NK-92 treated with Interleukin-12 subunit alpha and Interleukin-12 subunit beta, amount 100 ng/mL, for 24 hours (cell line): Measurements from ENCODE around the gene XPO4.
"Not testable (repeated sequence)": the region's sequence is repeated elsewhere in the genome, so short reads cannot be mapped to it uniquely, and the experiment has no call there.

ENCODE experiments used
- DNase-seq: peaks from one replicate; lab custom pipeline; 2025; lab: John Stamatoyannopoulos, UW

XPO4 gene

GRCh38 chr13:20902438-20903163 lies at the start of gene XPO4:
TSS of gene XPO4 (minus strand) at chr13:20902746. CDS start at chr13:20902738, 8 bp downstream.
- peak; percentile 78 for DNase-seq

- DNase-seq: not testable (repeated sequence)
These were observed 45.5 kb upstream of the XPO4 start for GRCh38 chr13:20948001-20948400.

- DNase-seq: no peak
These were observed 43.4 kb upstream of the XPO4 start for GRCh38 chr13:20945952-20946383.

GRCh38 chr13:20942938-20943559 lies 40.5 kb upstream of the XPO4 start:
- no peak for DNase-seq

GRCh38 chr13:20940511-20940910 lies 38.0 kb upstream of the XPO4 start:
- DNase-seq: not testable (repeated sequence)

- DNase-seq: no peak
These were observed 37.5 kb upstream of the XPO4 start for GRCh38 chr13:20940083-20940482.

GRCh38 chr13:20939662-20940061 lies 37.1 kb upstream of the XPO4 start:
- DNase-seq: no peak

- DNase-seq: no peak
These were observed 35.8 kb upstream of the XPO4 start for GRCh38 chr13:20938302-20938701.

- no peak for DNase-seq
These were observed 25.2 kb upstream of the XPO4 start for GRCh38 chr13:20927596-20928257.

GRCh38 chr13:20925395-20925790 lies 22.8 kb upstream of the XPO4 start:
- not testable (repeated sequence) for DNase-seq

- DNase-seq: peak; percentile 33
These were observed 22.3 kb upstream of the XPO4 start for GRCh38 chr13:20924758-20925394.

- DNase-seq: no peak
These were observed 20.7 kb upstream of the XPO4 start for GRCh38 chr13:20923272-20923671.

- DNase-seq: no peak
These were observed 19.0 kb upstream of the XPO4 start for GRCh38 chr13:20921572-20921971.

- DNase-seq: not testable (repeated sequence)
These were observed 13.1 kb upstream of the XPO4 start for GRCh38 chr13:20915676-20916075.

- DNase-seq: no peak
These were observed 8.5 kb upstream of the XPO4 start for GRCh38 chr13:20911037-20911436.

- DNase-seq: no peak
These were observed 6.4 kb upstream of the XPO4 start for GRCh38 chr13:20908714-20909497.

GRCh38 chr13:20904908-20905307 lies 2.4 kb upstream of the XPO4 start:
- DNase-seq: no peak

GRCh38 chr13:20903164-20903475 lies 574 bp upstream of the XPO4 start:
- no peak for DNase-seq

GRCh38 chr13:20901668-20902437 lies 693 bp downstream of the XPO4 start:
- DNase-seq: no peak

- DNase-seq: no peak
These were observed 8.3 kb downstream of the XPO4 start for GRCh38 chr13:20894245-20894644.

- no peak for DNase-seq
These were observed 10.8 kb downstream of the XPO4 start for GRCh38 chr13:20891768-20892167.
